Mucosa of descending colon (tissue), 3 donors: ENCODE results near the gene USP34. TPM values are rescaled to one million over a fixed set of nuclear protein-coding genes. Genes with fewer than 3 reads are reported as not detected.

Experiments used
- ATAC-seq: fragments of 200-7000 bp; cut with Tn5 transposase; one replicate; pipeline ENCODE4 v1.9.1; 2020; ENCODE audit warnings: mild to moderate bottlenecking, moderate library complexity
- DNase-seq, 3 donors: peaks; one replicate each; pipeline ENCODE4 v3.0.0-alpha.2; 2020
- H3K36me3 ChIP-seq: fragments of 200-600 bp; one replicate; pipeline ENCODE4 v1.8.0; 2021; ENCODE audit warnings: low read depth, mild to moderate bottlenecking
- H3K4me1 ChIP-seq: fragments of 200-600 bp; one replicate; pipeline ENCODE4 v1.8.0; 2021; ENCODE audit warnings: low read depth, mild to moderate bottlenecking
- H3K4me3 ChIP-seq: fragments of 200-600 bp; one replicate; pipeline ENCODE4 v1.8.0; 2021; ENCODE audit warnings: mild to moderate bottlenecking
- H3K9me3 ChIP-seq: fragments of 200-600 bp; one replicate; pipeline ENCODE4 v1.8.0; 2021; ENCODE audit warnings: mild to moderate bottlenecking
- intact Hi-C, 2 donors: fragments of 100-400 bp; cut with DNase I in 1 of 2; cut with micrococcal nuclease in 1 of 2; formaldehyde crosslinking; loops; one replicate each; pipeline versions ENCODE4 v1.11.0 to v1.11.1; 2022; cut with DNase I, micrococcal nuclease
- total RNA-seq, 3 donors: library from RNA; stranded (reverse); fragmentation: NEBNext Ultra II Directional in 2 of 3; extraction: Animal tissue kit (Norgen Biotek cat#: 25700) in 2 of 3; gene quantifications; one replicate each; pipeline versions ENCODE4 v1.2.1 to v1.2.4, GENCODE V29; 2021 to 2023
- TF ChIP-seq, protein P1 (sequence below): fragments of 200-600 bp; IDR thresholded peaks from one replicate; pipeline ENCODE4 v1.8.0; 2022; ENCODE audit warnings: antibody characterized with exemption, mild to moderate bottlenecking
- donor health status: DM: no; HTN: no; CAD: no; lungs with moderate emphysema.
- donor health status: DM: no; HTN: no; CAD: no.
- donor health status: DM: no; HTN: yes; CAD: no.

USP34 gene
- total RNA-seq, 3 donors from 2014 or later: 67.9 to 132 (median 88.4) TPM

- Histone ChIP-seq H3K36me3 (no peaks in the 10 kb centered on the region), H3K4me3 (no peak overlapping the region), H3K9me3 (no peaks in the 10 kb centered on the region), H3K4me1 (peaks cover 11% of the 10 kb centered on the region)
- DNase-seq (peak; percentile 75 to 78 (median 76)), ATAC-seq (peak; percentile 95)
- TF ChIP-seq, protein P1, sequence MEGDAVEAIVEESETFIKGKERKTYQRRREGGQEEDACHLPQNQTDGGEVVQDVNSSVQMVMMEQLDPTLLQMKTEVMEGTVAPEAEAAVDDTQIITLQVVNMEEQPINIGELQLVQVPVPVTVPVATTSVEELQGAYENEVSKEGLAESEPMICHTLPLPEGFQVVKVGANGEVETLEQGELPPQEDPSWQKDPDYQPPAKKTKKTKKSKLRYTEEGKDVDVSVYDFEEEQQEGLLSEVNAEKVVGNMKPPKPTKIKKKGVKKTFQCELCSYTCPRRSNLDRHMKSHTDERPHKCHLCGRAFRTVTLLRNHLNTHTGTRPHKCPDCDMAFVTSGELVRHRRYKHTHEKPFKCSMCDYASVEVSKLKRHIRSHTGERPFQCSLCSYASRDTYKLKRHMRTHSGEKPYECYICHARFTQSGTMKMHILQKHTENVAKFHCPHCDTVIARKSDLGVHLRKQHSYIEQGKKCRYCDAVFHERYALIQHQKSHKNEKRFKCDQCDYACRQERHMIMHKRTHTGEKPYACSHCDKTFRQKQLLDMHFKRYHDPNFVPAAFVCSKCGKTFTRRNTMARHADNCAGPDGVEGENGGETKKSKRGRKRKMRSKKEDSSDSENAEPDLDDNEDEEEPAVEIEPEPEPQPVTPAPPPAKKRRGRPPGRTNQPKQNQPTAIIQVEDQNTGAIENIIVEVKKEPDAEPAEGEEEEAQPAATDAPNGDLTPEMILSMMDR: peak; percentile 66
- intact Hi-C loops: no loop called here
Observed at GRCh38 chr2:61426267-61426897, 44.5 kb downstream of the USP34 start.

GRCh38 chr2:61425605-61426155, 45.2 kb downstream of the USP34 start:
- Histone ChIP-seq H3K36me3 (no peaks in the 10 kb centered on the region), H3K4me3 (no peak overlapping the region), H3K4me1 (peaks cover 10% of the 10 kb centered on the region), H3K9me3 (no peaks in the 10 kb centered on the region)
- ATAC-seq: peak; percentile 7
- intact Hi-C loops: no loop called here
- TF ChIP-seq, protein P1: no peak
- DNase-seq: no peak

DNA sequence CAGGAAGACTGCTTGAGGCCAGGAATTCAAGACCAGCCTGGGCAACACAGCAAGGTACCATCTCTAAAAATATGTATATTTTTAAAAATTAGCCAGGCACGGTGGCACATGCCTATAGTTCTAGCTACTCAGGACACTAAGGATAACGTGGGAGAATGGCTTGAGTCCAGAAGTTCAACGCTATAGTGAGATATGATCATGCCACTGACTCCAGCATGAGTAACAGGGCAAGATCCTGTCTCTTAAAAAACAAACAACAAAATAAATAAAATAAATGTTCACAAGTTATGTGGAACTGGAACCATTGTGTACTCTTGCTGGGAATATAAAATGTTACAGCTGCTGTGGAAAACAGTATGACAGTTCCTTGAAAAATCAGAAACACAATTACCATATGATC, 47.2 kb downstream of the USP34 start:
- DNase-seq: no peak
- ATAC-seq: peak; percentile 25
- intact Hi-C loops: no loop called here
- TF ChIP-seq, protein P1: no peak
- Histone ChIP-seq H3K9me3 (no peaks in the 10 kb centered on the region), H3K36me3 (no peaks in the 10 kb centered on the region), H3K4me1 (peaks cover 10% of the 10 kb centered on the region), H3K4me3 (no peak overlapping the region)

DNA sequence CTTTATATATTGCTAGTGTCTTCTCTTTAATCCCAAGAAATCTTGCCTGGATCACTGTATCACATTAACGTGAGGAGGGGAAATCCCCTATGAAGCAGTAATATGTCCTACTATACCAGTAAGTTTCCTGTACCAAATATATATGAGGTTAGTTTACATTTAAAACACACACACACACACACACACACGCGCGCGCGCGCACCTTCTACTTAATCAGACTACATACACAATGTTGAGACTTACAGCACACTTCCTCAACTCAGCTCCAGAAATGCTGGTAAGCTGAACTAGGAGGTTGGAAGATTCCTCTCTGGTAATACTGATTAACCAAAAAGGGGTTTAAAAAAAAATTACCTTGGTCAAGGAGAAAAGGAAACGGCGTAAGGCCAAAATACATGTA, 49.3 kb downstream of the USP34 start:
- TF ChIP-seq, protein P1: no peak
- Histone ChIP-seq H3K9me3 (no peaks in the 10 kb centered on the region), H3K4me3 (no peak overlapping the region), H3K36me3 (no peaks in the 10 kb centered on the region), H3K4me1 (peaks cover 7% of the 10 kb centered on the region)
- ATAC-seq: no peak
- DNase-seq: no peak
- intact Hi-C loops: no loop called here

- ATAC-seq (no peak), DNase-seq (no peak)
- TF ChIP-seq, protein P1: no peak
- intact Hi-C loops: no loop called here
- H3K9me3 ChIP-seq: no peaks in the 10 kb centered on the region
- H3K36me3 ChIP-seq: no peaks in the 10 kb centered on the region
- H3K4me3 ChIP-seq: no peak overlapping the region
- H3K4me1 ChIP-seq: peaks cover 6% of the 10 kb centered on the region
Observed at GRCh38 chr2:61420991-61421544, 49.8 kb downstream of the USP34 start.
